GM19463 (cell line): ENCODE data around the gene MGMT.

Source experiments
- ATAC-seq: cut with Tn5 transposase; IDR thresholded peaks from one replicate; pipeline ENCODE4 v1.9.1; 2021; ENCODE audit warnings: mild to moderate bottlenecking, moderate library complexity; ENCODE audit not compliant: unreplicated experiment

Gene MGMT

DNA sequence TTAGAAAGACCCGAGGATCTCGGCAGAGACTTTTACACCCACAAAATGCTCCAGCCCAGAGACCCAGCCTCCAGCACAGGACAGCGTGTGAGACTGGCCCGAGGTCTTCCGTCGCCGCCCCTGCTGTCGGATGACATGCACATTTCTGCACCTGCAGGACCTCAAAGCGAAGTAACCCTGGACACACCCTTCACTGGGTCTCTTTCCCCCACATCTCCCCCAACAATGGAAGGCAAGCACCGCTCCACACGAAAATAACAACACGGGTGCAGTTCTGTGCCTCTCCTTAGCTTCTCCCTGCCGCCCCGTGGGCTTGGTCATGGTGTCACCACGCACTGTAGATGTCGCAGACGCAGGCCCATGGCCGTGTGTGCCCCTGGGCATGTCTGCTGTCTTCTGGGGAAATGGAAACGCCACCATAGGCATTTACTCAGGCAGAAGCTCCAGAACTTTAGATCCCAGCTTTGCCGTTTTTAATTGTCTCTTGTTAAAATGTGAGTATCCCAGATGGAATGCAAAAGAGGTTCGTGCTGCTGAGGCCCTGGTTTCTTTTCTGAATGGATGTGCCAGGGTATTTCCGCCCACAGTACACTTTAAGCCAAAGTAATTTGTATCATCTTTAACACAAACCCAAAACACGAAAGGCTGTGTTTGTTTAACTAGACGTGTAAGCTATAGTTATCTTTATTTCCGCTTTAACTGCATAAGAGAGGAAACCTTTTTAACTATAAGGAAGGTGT is 237.9 kb downstream of the MGMT start:
- no peak for ATAC-seq

- ATAC-seq: no peak
Measured at GRCh38 chr10:129705676-129706075, 238.6 kb downstream of the MGMT start.

DNA sequence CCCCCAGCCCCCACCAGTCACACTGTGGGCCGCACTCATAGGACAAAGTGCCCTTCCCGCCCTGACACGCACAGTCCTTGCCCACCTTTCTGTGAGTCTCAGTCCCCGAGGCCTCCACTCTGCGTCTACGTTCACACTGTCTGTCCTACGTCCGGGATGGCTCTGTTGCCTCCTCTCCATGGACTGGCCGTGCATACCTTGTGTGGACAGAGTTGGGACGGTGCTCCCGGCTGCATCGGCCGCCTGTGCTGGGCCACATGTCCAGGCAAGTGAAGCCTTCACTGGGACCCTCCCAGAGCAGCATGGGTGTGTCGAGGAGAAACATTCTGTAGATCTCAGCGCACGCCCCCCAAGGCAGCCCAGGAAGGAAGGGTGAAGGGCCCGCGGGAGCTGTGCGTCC is 239.0 kb downstream of the MGMT start:
- ATAC-seq: no peak

GRCh38 chr10:129706523-129706922 is 239.5 kb downstream of the MGMT start:
- no peak for ATAC-seq

GRCh38 chr10:129707406-129708388 is 240.7 kb downstream of the MGMT start:
- ATAC-seq: no peak

- no peak for ATAC-seq
Measured at GRCh38 chr10:129709101-129709500, 242.1 kb downstream of the MGMT start.

- ATAC-seq: no peak
Measured at GRCh38 chr10:129709627-129710509, 242.8 kb downstream of the MGMT start.

DNA sequence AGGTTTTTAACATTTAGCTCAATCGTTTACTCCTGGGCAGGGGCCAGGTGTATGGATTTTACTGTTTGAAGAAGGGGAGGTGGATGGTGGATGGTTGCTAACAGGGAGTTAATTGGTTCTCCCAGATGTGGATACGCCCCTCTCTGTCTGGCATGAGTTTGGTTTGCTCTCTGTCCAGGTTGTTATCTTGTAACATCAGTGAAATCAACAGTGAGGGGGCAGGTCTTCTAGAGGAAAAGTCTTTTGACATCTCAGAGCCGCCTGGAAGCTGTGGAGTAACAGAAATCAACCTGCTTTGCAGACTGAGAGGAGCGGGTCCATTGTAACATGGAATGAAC is 243.4 kb downstream of the MGMT start:
- no peak for ATAC-seq

GRCh38 chr10:129711291-129711690 is 244.2 kb downstream of the MGMT start:
- no peak for ATAC-seq

DNA sequence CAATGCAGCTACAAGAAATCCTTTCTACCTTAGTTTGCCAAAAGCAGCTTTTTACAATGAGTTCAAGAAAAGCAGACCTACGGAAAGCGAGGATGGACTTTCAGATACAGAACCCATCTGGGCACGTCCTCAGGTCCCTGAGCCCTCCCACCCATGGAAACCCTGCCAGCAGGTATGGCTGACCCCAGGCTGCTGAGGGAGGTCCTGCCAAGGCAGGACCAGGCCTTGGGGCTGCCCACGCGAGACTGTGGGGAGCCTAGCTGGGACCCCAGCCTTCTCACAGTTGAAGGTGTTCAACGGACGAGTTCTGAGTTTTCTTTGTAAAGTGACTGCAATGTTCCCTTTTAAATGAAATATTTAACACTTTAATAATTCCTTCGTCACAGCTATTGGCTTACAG is 245.0 kb downstream of the MGMT start:
- no peak for ATAC-seq

DNA sequence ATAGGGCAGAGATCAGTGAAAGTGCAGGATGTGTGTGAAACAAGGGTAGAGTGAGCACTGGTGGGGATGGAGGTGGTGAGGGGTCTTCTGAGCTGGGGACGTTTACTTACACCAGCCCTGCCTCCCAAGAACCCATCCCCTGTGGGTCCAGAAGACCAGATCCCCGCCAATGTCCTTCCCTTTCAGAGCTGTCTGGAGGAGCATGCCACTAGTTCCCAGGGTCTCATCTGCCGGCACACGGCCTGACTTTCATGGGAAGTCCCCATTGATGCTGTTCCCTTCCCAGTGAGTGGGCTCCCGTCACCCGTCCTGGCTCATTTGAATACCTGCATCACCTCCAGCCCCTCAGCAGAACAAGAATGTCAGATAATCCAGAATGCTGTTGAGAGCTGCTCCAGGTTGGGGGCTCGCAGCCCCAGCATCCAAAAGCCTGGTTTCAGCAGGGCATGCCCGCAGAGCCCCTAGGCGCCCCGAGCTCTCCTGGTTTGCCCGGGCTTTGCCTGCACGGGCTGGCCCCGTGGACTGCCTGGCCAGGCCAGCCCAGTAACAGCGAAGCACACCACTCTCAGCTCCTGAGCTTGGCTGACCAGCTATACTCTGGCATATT is 246.7 kb downstream of the MGMT start:
- ATAC-seq: no peak

- no peak for ATAC-seq
Measured at GRCh38 chr10:129715805-129716204, 248.8 kb downstream of the MGMT start.

DNA sequence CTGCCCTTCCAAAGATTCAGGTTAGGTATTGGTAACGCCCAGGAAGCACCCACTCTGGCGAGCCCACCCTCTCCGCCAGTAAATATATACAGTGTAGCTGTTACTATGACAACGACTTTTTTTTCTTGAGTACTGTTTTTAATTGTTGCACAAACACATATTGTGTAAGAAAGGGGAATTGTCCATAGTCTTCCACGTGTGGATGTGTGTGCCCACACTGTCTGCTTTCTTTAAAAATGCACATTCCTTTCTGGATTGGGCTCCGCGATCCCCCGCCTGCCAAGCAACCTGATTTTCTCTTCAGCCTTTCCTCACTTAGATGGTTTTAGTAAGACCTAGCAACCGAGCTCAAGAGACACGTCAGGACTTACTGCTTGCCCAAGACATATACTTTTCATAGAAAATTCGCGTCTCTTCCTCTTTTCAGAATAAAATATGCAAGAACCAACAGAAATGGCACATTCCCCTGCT is 249.2 kb downstream of the MGMT start:
- ATAC-seq: no peak

DNA sequence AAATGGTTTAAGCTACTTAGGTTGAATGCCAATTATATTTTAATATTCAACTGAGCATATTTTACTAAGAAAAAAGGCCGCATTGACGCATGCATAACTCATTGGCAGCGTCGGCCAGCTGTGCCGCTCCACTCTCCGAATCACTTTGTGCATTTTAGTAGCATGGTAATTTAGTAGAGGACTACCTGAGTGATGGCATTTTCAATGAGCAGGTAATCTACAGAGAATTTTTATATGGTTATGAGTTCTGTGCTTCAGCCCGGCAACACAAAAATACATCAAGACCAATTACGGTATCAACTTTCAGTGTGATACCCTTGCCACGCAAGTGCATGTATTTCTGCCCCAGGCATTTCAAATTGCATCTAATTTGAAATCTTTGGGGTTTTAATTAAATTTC is 249.8 kb downstream of the MGMT start:
- no peak for ATAC-seq

DNA sequence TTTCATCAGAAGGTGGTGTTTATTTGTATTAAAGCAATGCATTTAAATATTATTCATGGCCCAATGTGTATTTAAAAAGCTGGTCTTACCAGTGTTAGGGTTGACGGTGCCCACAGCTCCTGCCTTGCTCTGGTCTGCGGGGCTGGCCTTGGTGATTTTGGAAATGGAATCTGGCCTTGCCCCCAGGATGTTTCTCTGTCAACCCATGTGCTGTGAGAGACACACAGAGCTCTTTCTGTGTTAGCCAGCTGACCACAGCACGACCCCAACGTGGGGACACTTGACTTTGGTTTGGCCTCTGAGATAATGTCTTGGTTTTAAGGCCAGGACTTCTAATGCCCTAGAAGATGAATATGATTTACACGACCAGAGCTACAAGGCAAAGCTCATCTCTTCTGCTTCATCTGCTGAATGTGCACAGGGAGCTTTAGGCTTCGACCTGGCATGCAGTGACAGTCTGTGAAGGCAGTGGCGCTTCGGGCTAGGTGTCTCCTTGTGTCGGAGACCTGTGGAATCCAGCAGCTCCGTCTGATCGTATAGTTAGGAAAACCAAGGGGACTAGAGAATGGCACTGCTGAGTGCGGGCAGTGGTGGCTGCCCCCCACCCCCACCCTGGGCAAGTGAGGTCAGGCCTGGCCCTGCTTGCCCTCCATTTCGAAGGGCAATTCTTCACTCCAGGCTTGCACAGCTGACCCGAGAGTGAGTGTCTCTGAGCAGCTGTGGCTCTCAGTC is 250.9 kb downstream of the MGMT start:
- ATAC-seq: no peak

DNA sequence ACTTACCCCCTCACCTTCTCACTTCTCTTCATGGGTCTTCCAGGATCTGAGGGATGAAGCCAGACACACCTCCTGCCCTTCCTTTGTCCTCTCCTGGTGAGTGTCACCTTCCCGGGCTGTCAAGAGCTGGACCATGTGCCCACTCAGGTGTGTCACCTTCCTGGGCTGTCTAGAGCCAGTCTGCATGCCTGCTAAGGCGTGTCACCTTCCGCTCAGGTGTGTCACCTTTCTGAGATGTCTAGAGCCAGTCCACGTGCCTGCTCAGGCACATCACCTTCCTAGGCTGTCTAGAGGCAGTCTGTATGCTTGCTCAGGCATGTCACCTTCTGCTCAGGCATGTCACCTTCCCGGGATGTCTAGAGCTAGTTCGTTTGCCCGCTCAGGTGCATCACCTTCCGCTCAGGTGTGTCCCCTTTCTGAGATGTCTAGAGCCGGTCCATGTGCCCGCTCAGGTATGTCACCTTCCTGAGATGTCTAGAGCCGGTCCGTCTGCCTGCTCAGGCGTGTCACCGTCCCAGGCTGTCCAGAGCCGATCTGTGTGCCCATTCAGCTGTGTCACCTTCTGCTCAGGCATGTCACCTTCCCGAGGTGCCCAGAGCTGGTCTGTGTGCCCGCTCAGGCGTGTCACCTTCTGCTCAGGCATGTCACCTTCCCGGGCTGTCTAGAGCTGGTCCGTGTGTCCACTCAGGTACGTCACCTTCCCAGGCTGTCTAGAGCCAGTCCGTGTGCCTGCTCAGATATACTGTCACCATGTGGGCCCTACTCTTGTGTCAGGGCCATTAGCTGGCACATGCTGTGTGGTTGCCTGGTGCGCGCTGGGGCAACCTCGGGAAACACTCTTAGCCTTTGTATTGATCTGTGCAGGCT is 251.7 kb downstream of the MGMT start:
- ATAC-seq: no peak

- ATAC-seq: no peak
Measured at GRCh38 chr10:129719415-129719739, 252.3 kb downstream of the MGMT start.

DNA sequence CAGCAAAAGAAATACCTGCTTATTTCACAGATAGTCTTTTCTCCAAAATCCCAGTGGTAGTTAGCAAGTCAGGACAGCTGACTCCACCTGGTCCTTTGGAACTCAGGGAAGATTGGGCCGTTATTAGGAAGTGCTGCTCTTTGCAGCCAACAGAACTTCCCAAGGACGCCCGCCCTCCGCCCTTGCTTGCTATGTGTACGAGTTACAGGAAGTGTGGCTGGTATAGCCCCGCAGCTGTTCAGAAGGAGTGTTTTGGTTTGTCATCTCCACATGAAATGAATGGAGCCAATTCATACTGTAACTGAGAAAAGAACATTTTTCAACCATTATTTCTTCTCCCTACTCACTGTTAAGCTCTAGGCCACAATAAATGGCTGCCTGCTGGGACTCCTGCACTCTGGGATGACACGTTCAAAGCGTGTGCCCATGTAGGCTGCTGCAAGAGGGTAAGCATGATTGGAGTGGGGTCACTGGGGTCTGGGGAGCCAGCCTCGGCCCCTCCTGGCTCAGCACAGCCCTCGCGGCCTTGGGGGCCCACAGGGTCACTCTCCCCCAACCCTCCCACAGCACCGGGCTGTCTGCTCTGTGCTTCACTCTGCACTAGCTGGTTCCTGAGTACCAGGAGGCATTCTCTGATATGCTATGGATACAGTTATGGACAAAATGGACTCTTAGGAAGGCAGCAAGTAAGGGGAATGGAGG is 253.0 kb downstream of the MGMT start:
- ATAC-seq: no peak

GRCh38 chr10:129725011-129725410 is 258.0 kb downstream of the MGMT start:
- no peak for ATAC-seq
